ENCODE data around the gene FOXS1.
"Not testable (repeated sequence)": the region's sequence is repeated elsewhere in the genome, so short reads cannot be mapped to it uniquely, and the experiment has no call there.

FOXS1 gene

GRCh38 chr20:31836853-31837608 lies 8.4 kb downstream of the FOXS1 start:
- Mint-ChIP-seq H3K4me3 (no peak overlapping the region), H3K36me3 (ENCODE audit: low read depth) (no peaks in the 10 kb centered on the region), H3K27me3 (no peaks in the 10 kb centered on the region), H3K4me1 (ENCODE audit: low read depth) (peaks cover 10% of the 10 kb centered on the region), H3K9me3 (no peaks in the 10 kb centered on the region), H3K27ac (no peak overlapping the region)

GRCh38 chr20:31835977-31836852 lies 9.2 kb downstream of the FOXS1 start:
- H3K4me3 Mint-ChIP-seq: no peak overlapping the region
- H3K36me3 Mint-ChIP-seq (ENCODE audit: low read depth): no peaks in the 10 kb centered on the region
- H3K27ac Mint-ChIP-seq: no peak overlapping the region
- peaks cover 10% of the 10 kb centered on the region for H3K4me1 Mint-ChIP-seq (ENCODE audit: low read depth)
- H3K27me3 Mint-ChIP-seq: no peaks in the 10 kb centered on the region
- no peaks in the 10 kb centered on the region for H3K9me3 Mint-ChIP-seq

DNA sequence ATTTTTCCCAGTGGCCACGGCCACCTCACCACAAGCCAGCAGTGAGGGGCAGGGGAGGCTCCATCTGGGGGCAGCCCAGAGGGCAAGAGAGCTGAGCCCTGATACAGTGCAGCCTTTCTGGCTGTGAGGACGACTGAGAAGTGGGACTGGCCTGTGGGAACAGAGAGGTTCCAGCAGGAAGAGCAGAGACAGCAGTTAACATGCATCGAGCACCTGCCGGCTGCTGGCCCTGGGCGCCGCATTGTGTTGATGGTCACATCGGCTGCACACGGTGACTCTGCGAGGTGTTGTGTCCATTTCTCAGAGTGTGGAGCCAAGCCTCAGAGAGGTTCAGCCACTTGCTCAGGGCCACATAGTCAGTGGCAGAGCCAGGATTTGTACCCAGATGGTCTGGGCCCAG lies 9.8 kb downstream of the FOXS1 start:
- no peak overlapping the region for H3K27ac Mint-ChIP-seq
- H3K36me3 Mint-ChIP-seq (ENCODE audit: low read depth): no peaks in the 10 kb centered on the region
- no peaks in the 10 kb centered on the region for H3K27me3 Mint-ChIP-seq
- no peak overlapping the region for H3K4me3 Mint-ChIP-seq
- peaks cover 10% of the 10 kb centered on the region for H3K4me1 Mint-ChIP-seq (ENCODE audit: low read depth)
- H3K9me3 Mint-ChIP-seq: no peaks in the 10 kb centered on the region

DNA sequence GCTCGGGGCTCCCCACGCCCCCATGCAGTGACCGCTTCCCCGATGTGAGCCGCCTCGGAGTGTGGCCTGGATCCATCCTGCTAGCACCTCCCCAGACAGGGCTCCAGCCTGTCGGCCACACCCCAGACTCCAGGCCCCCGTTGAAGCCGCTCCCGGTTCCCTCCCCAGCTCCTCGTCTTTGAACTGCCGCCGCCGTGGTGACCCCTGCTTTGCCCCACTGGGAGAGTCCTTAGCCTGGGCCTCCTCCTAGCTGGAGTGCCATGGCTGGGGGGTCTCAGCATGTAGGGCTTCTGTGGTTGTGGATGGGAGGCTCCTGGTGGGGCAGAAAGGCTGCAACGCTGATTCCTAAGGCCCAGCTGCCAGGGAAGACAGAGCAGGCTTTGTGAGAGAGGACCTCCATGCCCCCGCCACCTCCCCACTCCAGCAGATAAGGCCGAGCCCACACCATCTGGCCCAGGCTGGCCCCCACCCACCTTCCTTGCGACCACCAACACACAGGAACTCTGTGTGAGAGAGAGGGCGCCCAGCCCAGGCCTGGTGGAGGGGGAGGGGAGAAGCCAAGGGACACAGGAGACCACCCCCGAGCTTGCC lies 11.4 kb downstream of the FOXS1 start:
- peaks cover 10% of the 10 kb centered on the region for H3K4me1 Mint-ChIP-seq (ENCODE audit: low read depth)
- no peak overlapping the region for H3K27ac Mint-ChIP-seq
- no peaks in the 10 kb centered on the region for H3K27me3 Mint-ChIP-seq
- H3K9me3 Mint-ChIP-seq: no peaks in the 10 kb centered on the region
- H3K4me3 Mint-ChIP-seq: no peak overlapping the region
- no peaks in the 10 kb centered on the region for H3K36me3 Mint-ChIP-seq (ENCODE audit: low read depth)

GRCh38 chr20:31833130-31833930 lies 12.1 kb downstream of the FOXS1 start:
- no peak overlapping the region for H3K4me3 Mint-ChIP-seq
- H3K9me3 Mint-ChIP-seq: no peaks in the 10 kb centered on the region
- no peaks in the 10 kb centered on the region for H3K27me3 Mint-ChIP-seq
- peaks cover 10% of the 10 kb centered on the region for H3K4me1 Mint-ChIP-seq (ENCODE audit: low read depth)
- H3K36me3 Mint-ChIP-seq (ENCODE audit: low read depth): no peaks in the 10 kb centered on the region
- H3K27ac Mint-ChIP-seq: no peak overlapping the region

DNA sequence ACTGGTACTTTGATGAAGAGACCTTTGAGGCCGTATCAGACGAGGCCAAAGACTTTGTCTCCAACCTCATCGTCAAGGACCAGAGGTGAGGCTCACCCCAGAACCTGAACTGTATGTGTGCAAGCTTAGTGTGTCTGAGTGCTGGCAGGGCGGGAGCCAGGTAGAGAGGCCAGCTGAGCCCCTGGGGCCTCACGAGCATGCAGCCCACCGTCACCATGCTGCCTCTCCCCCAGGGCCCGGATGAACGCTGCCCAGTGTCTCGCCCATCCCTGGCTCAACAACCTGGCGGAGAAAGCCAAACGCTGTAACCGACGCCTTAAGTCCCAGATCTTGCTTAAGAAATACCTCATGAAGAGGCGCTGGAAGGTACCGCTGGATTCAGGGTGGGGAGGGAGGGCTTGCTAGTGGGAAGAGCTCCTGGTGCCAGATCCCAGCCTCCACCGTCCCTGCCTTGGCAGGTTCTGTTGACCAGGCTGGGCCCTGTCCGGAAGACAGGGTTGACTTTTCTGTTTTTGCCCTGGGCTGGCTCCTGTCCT lies 13.6 kb downstream of the FOXS1 start:
- Mint-ChIP-seq H3K27ac (no peak overlapping the region), H3K9me3 (no peaks in the 10 kb centered on the region), H3K27me3 (no peaks in the 10 kb centered on the region), H3K4me3 (no peak overlapping the region), H3K4me1 (ENCODE audit: low read depth) (peaks cover 10% of the 10 kb centered on the region), H3K36me3 (ENCODE audit: low read depth) (no peaks in the 10 kb centered on the region)

DNA sequence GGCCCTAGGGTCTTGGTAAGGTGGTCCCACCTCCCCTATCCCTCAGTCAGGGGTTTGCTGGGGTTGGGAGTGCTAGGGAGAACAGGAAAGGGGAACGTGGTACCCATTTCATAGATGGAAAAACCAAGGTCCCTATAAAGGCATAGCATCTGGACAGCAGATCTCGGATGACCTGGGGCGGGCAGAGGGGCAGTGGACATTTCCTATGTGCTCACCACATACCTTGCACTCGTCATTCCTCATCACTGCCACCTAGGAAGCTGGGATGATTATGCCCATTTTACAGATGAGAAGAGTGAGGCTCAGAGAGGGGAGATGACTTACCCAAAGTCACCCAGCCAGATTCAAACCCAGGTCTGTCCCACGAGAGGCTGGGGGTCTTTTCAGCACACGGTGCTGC lies 14.2 kb downstream of the FOXS1 start:
- H3K27ac Mint-ChIP-seq: no peak overlapping the region
- H3K27me3 Mint-ChIP-seq: no peaks in the 10 kb centered on the region
- no peak overlapping the region for H3K4me3 Mint-ChIP-seq
- H3K9me3 Mint-ChIP-seq: no peaks in the 10 kb centered on the region
- peaks cover 5% of the 10 kb centered on the region for H3K4me1 Mint-ChIP-seq (ENCODE audit: low read depth)
- H3K36me3 Mint-ChIP-seq (ENCODE audit: low read depth): no peaks in the 10 kb centered on the region

DNA sequence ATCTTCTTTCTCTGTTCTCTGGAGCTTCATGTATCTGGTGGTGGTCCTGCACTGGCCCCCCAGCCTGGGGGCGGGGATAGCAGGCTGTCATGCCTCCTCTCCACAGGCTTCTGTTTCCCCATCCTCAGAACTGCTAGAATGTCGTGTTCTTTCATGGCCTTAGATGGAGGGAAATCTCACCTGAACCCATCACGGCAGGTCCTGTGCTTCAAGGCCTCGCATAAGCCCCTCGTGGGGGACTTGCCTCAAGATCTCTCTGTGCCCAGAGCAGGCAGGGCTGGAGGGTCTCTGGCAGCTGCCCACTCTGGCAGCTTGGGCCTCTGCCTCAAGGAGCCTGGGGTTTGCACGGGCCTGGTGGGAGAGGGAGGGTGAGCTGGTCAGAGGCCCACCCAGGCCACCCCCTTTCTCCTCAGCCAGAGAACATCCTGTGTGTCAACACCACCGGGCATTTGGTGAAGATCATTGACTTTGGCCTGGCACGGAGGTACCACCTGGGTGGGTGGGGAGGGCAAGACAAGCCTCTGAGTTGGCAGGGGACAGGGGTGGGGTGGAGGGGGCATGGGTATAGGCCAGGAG lies 14.9 kb downstream of the FOXS1 start:
- H3K27me3 Mint-ChIP-seq: no peaks in the 10 kb centered on the region
- no peak overlapping the region for H3K27ac Mint-ChIP-seq
- H3K4me3 Mint-ChIP-seq: no peak overlapping the region
- H3K36me3 Mint-ChIP-seq (ENCODE audit: low read depth): no peaks in the 10 kb centered on the region
- no peaks in the 10 kb centered on the region for H3K9me3 Mint-ChIP-seq
- no peaks in the 10 kb centered on the region for H3K4me1 Mint-ChIP-seq (ENCODE audit: low read depth)

- no peaks in the 10 kb centered on the region for H3K27me3 Mint-ChIP-seq
- H3K9me3 Mint-ChIP-seq: no peaks in the 10 kb centered on the region
- H3K4me1 Mint-ChIP-seq (ENCODE audit: low read depth): no peaks in the 10 kb centered on the region
- no peak overlapping the region for H3K4me3 Mint-ChIP-seq
- H3K36me3 Mint-ChIP-seq (ENCODE audit: low read depth): no peaks in the 10 kb centered on the region
- no peak overlapping the region for H3K27ac Mint-ChIP-seq
Observed at GRCh38 chr20:31829731-31830130, 15.7 kb downstream of the FOXS1 start.

DNA sequence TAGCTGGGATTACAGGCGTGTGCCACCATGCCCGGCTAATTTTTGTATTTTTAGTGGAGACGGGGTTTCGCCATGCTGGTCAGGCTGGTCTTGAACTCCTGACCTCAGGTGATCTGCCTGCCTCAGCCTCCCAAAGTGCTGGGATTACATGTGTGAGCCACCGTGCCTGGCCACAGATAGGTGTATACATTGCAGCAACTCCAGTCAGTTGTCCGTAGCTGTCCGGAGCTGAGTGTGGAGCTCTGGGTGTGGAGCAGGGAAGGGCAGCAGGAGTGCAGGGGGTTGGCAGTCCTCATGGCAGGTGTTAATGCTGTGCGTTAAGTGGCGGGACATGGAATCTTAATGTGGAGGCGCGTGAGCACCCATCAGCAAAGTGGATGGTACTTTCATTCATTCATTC lies 17.4 kb downstream of the FOXS1 start:
- H3K4me3 Mint-ChIP-seq; H3K4me1 Mint-ChIP-seq (ENCODE audit: low read depth); H3K27ac Mint-ChIP-seq; H3K36me3 Mint-ChIP-seq (ENCODE audit: low read depth); H3K9me3 Mint-ChIP-seq; H3K27me3 Mint-ChIP-seq: not testable (repeated sequence)

DNA sequence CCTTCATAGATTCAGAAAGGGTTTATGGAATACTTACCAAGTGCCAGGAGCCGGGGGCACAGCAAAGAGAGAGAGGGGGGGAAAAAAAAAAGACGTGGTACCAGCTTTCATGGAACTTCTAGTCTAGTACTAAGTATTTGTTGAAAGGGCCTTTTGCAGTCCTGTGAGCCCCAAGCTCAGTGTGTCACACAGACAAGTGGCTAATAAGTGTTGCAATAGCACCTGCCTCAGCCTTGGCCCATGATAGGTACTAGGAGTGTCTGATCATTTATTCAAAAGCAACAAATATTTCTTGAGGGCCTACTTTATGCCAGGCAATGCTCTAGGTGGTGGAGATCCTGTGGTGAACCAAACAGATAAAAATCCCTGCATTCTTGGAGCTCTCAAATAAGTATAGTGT lies 18.3 kb downstream of the FOXS1 start:
- Mint-ChIP-seq H3K4me1 (ENCODE audit: low read depth) (no peaks in the 10 kb centered on the region), H3K4me3 (no peak overlapping the region), H3K27ac (no peak overlapping the region), H3K27me3 (no peaks in the 10 kb centered on the region), H3K36me3 (ENCODE audit: low read depth) (no peaks in the 10 kb centered on the region), H3K9me3 (no peaks in the 10 kb centered on the region)

- H3K36me3 Mint-ChIP-seq (ENCODE audit: low read depth): no peaks in the 10 kb centered on the region
- no peaks in the 10 kb centered on the region for H3K4me1 Mint-ChIP-seq (ENCODE audit: low read depth)
- no peaks in the 10 kb centered on the region for H3K9me3 Mint-ChIP-seq
- no peak overlapping the region for H3K27ac Mint-ChIP-seq
- no peak overlapping the region for H3K4me3 Mint-ChIP-seq
- no peaks in the 10 kb centered on the region for H3K27me3 Mint-ChIP-seq
Observed at GRCh38 chr20:31826074-31826473, 19.3 kb downstream of the FOXS1 start.

- H3K4me1 Mint-ChIP-seq (ENCODE audit: low read depth): no peaks in the 10 kb centered on the region
- H3K9me3 Mint-ChIP-seq: no peaks in the 10 kb centered on the region
- H3K4me3 Mint-ChIP-seq: no peak overlapping the region
- no peaks in the 10 kb centered on the region for H3K36me3 Mint-ChIP-seq (ENCODE audit: low read depth)
- no peaks in the 10 kb centered on the region for H3K27me3 Mint-ChIP-seq
- H3K27ac Mint-ChIP-seq: no peak overlapping the region
Observed at GRCh38 chr20:31824554-31825313, 20.7 kb downstream of the FOXS1 start.

- H3K36me3 Mint-ChIP-seq (ENCODE audit: low read depth): no peaks in the 10 kb centered on the region
- no peaks in the 10 kb centered on the region for H3K4me1 Mint-ChIP-seq (ENCODE audit: low read depth)
- no peaks in the 10 kb centered on the region for H3K27me3 Mint-ChIP-seq
- H3K9me3 Mint-ChIP-seq: no peaks in the 10 kb centered on the region
- H3K27ac Mint-ChIP-seq: no peak overlapping the region
- H3K4me3 Mint-ChIP-seq: no peak overlapping the region
Observed at GRCh38 chr20:31824125-31824485, 21.3 kb downstream of the FOXS1 start.

Data from stimulated activated naive CD8-positive, alpha-beta T cell treated with anti-CD3 and anti-CD28 coated beads, Interleukin-15, Interleukin-2, amounts not matched to agents 100 ng/mL and 50 ng/mL, for 24 hours (primary cell).